H9 (cell line): ENCODE data around the gene MOXD1. TPM values are rescaled to one million over a fixed set of nuclear protein-coding genes. Genes with fewer than 3 reads are reported as not detected.

ENCODE experiments used
- DNase-seq: peaks from one replicate; pipeline ENCODE4 v3.0.0-alpha.2; 2017
- H2AFZ ChIP-seq: one replicate; pipeline ENCODE4 v1.6.1; 2013; ENCODE audit warnings: mild to moderate bottlenecking, low read length, control low read depth, moderate library complexity
- H2AK5ac ChIP-seq: 2 replicates; pipeline ENCODE4 v1.6.1; 2013; ENCODE audit warnings: low read length, control low read depth, mixed read lengths; ENCODE audit not compliant: insufficient read length
- H2BK120ac ChIP-seq: one replicate; pipeline ENCODE4 v1.6.1; 2013; ENCODE audit warnings: low read depth, mild to moderate bottlenecking, low read length, control low read depth, inconsistent platforms; ENCODE audit not compliant: poor library complexity, severe bottlenecking
- H2BK12ac ChIP-seq: 2 replicates; pipeline ENCODE4 v1.6.1; 2013; ENCODE audit warnings: low read length, control low read depth, mixed read lengths, low read depth; ENCODE audit not compliant: insufficient read length
- H2BK15ac ChIP-seq: 2 replicates; pipeline ENCODE4 v1.6.1; 2013; ENCODE audit warnings: low read depth, low read length, control low read depth
- H2BK20ac ChIP-seq: one replicate; pipeline ENCODE4 v1.6.1; 2013; ENCODE audit warnings: low read depth, mild to moderate bottlenecking, low read length, control low read depth, inconsistent platforms; ENCODE audit not compliant: poor library complexity, severe bottlenecking
- H2BK5ac ChIP-seq: 2 replicates; pipeline ENCODE4 v1.6.1; 2013; ENCODE audit warnings: low read length, control low read depth, mixed read lengths; ENCODE audit not compliant: insufficient read length
- H3K14ac ChIP-seq: 2 replicates; pipeline ENCODE4 v1.6.1; 2013; ENCODE audit warnings: low read length, control low read depth; ENCODE audit not compliant: insufficient read depth
- H3K18ac ChIP-seq: 2 replicates; pipeline ENCODE4 v1.6.1; 2013; ENCODE audit warnings: low read depth, mild to moderate bottlenecking, mixed read lengths, low read length, control low read depth; ENCODE audit not compliant: insufficient read length
- H3K23ac ChIP-seq: 2 replicates; pipeline ENCODE4 v1.6.1; 2013; ENCODE audit warnings: low read length, control low read depth, mixed read lengths, low read depth; ENCODE audit not compliant: insufficient read length
- H3K23me2 ChIP-seq: 2 replicates; pipeline ENCODE4 v1.6.1; 2013; ENCODE audit warnings: low read depth, mild to moderate bottlenecking, mixed read lengths, low read length, control low read depth; ENCODE audit not compliant: insufficient read length, poor library complexity, severe bottlenecking
- H3K27ac ChIP-seq: 2 replicates; pipeline ENCODE4 v1.5.1; 2013; ENCODE audit warnings: low read length, control low read depth, mixed read lengths, low read depth; ENCODE audit not compliant: insufficient read length
- H3K27me3 ChIP-seq: 2 replicates; pipeline ENCODE4 v1.6.1; 2013; ENCODE audit warnings: low read length, control low read depth, inconsistent platforms; ENCODE audit not compliant: insufficient read depth
- H3K4ac ChIP-seq: 2 replicates; pipeline ENCODE4 v1.6.1; 2013; ENCODE audit warnings: low read depth, mild to moderate bottlenecking, control low read depth, inconsistent platforms, low read length, moderate library complexity
- H3K4me1 ChIP-seq: 2 replicates; pipeline ENCODE4 v1.6.1; 2013; ENCODE audit warnings: low read length, control low read depth, inconsistent platforms; ENCODE audit not compliant: insufficient read depth
- H3K4me2 ChIP-seq: 2 replicates; pipeline ENCODE4 v1.6.1; 2013; ENCODE audit warnings: low read length, control low read depth, mixed read lengths; ENCODE audit not compliant: insufficient read length, insufficient read depth
- H3K56ac ChIP-seq: 2 replicates; pipeline ENCODE4 v1.6.1; 2013; ENCODE audit warnings: low read depth, mild to moderate bottlenecking, mixed read lengths, low read length, control low read depth; ENCODE audit not compliant: insufficient read length
- H3K79me1 ChIP-seq: 2 replicates; pipeline ENCODE4 v1.6.1; 2013; ENCODE audit warnings: low read depth, mild to moderate bottlenecking, moderate library complexity, low read length, control low read depth, inconsistent platforms; ENCODE audit not compliant: insufficient read depth, poor library complexity, severe bottlenecking
- H3K79me2 ChIP-seq: 2 replicates; pipeline ENCODE4 v1.6.1; 2013; ENCODE audit warnings: low read length, control low read depth, inconsistent platforms; ENCODE audit not compliant: insufficient read depth
- H3K9ac ChIP-seq: 2 replicates; pipeline ENCODE4 v1.6.1; 2013; ENCODE audit warnings: low read length, control low read depth, mixed read lengths; ENCODE audit not compliant: insufficient read length; ENCODE audit errors: extremely low read depth
- H3K9me3 ChIP-seq: one replicate; pipeline ENCODE4 v1.6.1; 2013; ENCODE audit warnings: low read depth, low read length, inconsistent platforms; ENCODE audit not compliant: control insufficient read depth
- H3T11ph ChIP-seq: one replicate; pipeline ENCODE4 v1.6.1; 2013; ENCODE audit warnings: mild to moderate bottlenecking, low read length, control low read depth, inconsistent platforms
- H4K20me1 ChIP-seq: one replicate; pipeline ENCODE4 v1.6.1; 2013; ENCODE audit not compliant: control insufficient read depth, insufficient read length, insufficient read depth
- H4K5ac ChIP-seq: 2 replicates; pipeline ENCODE4 v1.6.1; 2013; ENCODE audit warnings: low read depth, mild to moderate bottlenecking, mixed read lengths, low read length, control low read depth; ENCODE audit not compliant: insufficient read length
- H4K8ac ChIP-seq: replicated peaks from 2 replicates; pipeline ENCODE4 v1.6.1; 2013; ENCODE audit warnings: low read length, control low read depth, mixed read lengths, low read depth; ENCODE audit not compliant: insufficient read length
- H4K91ac ChIP-seq: 2 replicates; pipeline ENCODE4 v1.6.1; 2013; ENCODE audit warnings: low read depth, mild to moderate bottlenecking, moderate library complexity, mixed read lengths, low read length, control low read depth; ENCODE audit not compliant: insufficient read length
- H3K27ac Mint-ChIP-seq, 3 experiments: 2 replicates in 2 of 3; 3 replicates in 1 of 3; pipeline ENCODE4 v1.8.0; 2020 to 2021; ENCODE audit warnings: mixed read lengths in 3 of 3, mild to moderate bottlenecking in 1 of 3, moderate library complexity in 1 of 3
- H3K27me3 Mint-ChIP-seq: 2 replicates; pipeline ENCODE4 v1.8.0; 2021; ENCODE audit warnings: low read depth, mild to moderate bottlenecking, moderate library complexity, mixed read lengths
- H3K36me3 Mint-ChIP-seq, 3 experiments: 2 replicates in 2 of 3; 3 replicates in 1 of 3; pipeline ENCODE4 v1.8.0; 2020 to 2021; ENCODE audit warnings: low read depth in 3 of 3, mixed read lengths in 3 of 3; ENCODE audit not compliant: insufficient read depth in 1 of 3
- H3K4me1 Mint-ChIP-seq, 2 experiments: 2 replicates each; pipeline ENCODE4 v1.8.0; 2020; ENCODE audit warnings: mixed read lengths in 2 of 2
- H3K4me3 Mint-ChIP-seq, 2 experiments: 2 replicates in 1 of 2; 3 replicates in 1 of 2; pipeline ENCODE4 v1.8.0; 2020 to 2021; ENCODE audit warnings: mild to moderate bottlenecking in 2 of 2, mixed read lengths in 2 of 2, moderate library complexity in 1 of 2
- H3K9me3 Mint-ChIP-seq, 2 experiments: 2 replicates in 1 of 2; 3 replicates in 1 of 2; pipeline ENCODE4 v1.8.0; 2020; ENCODE audit warnings: mild to moderate bottlenecking in 2 of 2, mixed read lengths in 2 of 2, moderate library complexity in 1 of 2
- WGBS: extraction: QIAGEN DNeasy Blood & Tissue Kit; methylation state at CpG from one replicate; pipeline ENCODE4 v1.1.7; 2013; ENCODE audit warnings: missing lambda C conversion rate, low lambda C conversion rate, mixed read lengths; ENCODE audit not compliant: insufficient read length; ENCODE audit errors: extremely low coverage; 5-methylcytosine and 5-hydroxymethylcytosine counted together
- total RNA-seq: library from RNA; stranded (reverse); gene quantifications from 2 replicates; pipeline ENCODE4 v1.2.1, GENCODE V29; 2021
- TF ChIP-seq, protein P1 (sequence below): fragments of 200-600 bp; sonication (generic); conservative IDR thresholded peaks from 3 replicates; pipeline ENCODE4 v1.8.0; 2021; ENCODE audit warnings: antibody characterized with exemption, mild to moderate bottlenecking

Gene MOXD1
- total RNA-seq, 1 experiment from 2014 or later = 2.3 TPM

DNA sequence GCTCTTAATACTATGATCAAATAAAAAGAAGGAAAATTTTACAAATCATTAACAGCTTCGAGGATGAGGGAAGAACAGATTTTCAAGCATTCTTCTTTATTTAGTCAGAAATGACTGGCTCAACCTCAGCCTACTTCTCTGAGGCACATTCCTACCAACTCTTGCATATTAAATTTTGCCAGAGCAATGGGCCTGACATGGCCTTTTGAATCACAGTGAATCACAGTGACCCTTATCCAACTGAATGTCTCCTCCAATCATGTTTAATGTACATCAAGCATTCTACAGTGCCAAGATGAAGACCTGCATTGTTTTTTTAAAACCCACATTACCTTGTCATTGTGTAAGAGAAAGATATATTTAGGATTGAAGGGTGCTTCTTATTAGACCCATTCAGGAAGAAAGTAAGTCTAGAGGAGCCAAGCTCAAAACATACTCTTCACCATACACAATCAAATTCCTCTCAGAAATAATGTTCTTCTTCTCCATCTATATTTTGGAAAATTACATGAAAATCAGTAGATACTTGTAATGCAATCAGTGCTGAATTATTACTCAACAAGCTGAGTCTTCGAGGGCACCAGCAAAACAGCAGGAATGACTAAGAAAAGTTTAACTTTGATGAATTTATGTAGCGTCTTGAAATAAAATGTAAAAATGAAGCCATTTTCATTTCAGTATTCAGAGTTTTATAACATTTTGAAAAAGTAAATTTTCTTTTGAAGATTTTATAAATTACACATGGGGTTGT lies 44.1 kb upstream of the MOXD1 start:
- no peak overlapping the region for H4K8ac ChIP-seq
- no peak overlapping the region for H2AK5ac ChIP-seq
- no peak overlapping the region for H3K14ac ChIP-seq
- no peak overlapping the region for H4K91ac ChIP-seq
- no CpG with 5 or more reads among the region's 3 CpGs for WGBS
- H2BK12ac ChIP-seq = no peak overlapping the region
- H3K27ac ChIP-seq = no peak overlapping the region
- DNase-seq = no peak
- H4K5ac ChIP-seq = no peak overlapping the region
- H4K20me1 ChIP-seq = no peaks in the 10 kb centered on the region
- H3K56ac ChIP-seq = no peak overlapping the region
- H2BK120ac ChIP-seq = no peak overlapping the region
- H3K4me2 ChIP-seq = no peak overlapping the region
- H3K23me2 ChIP-seq = no peaks in the 10 kb centered on the region
- H2BK20ac ChIP-seq = no peak overlapping the region
- no peak overlapping the region for H3K4me3 Mint-ChIP-seq
- peaks cover 14 to 18% of the 10 kb centered on the region in 2 experiments for H3K4me1 Mint-ChIP-seq
- peak overlapping the region in 1 of 3 experiments; percentile 15; a peak in 1 of 7 replicates for H3K27ac Mint-ChIP-seq
- no peaks in the 10 kb centered on the region for H3K79me2 ChIP-seq
- H3K27me3 Mint-ChIP-seq = no peaks in the 10 kb centered on the region; the same call in 1 of the 2 replicates
- no peak overlapping the region for H2AFZ ChIP-seq
- no peak overlapping the region for H2BK5ac ChIP-seq
- H3K9me3 Mint-ChIP-seq = peaks cover 19 to 25% of the 10 kb centered on the region in 2 experiments
- H3K4me1 ChIP-seq = no peaks in the 10 kb centered on the region; the same call in 1 of the 2 replicates
- no peaks in the 10 kb centered on the region for H3K79me1 ChIP-seq
- no peaks in the 10 kb centered on the region for H3K27me3 ChIP-seq
- no peak overlapping the region for H2BK15ac ChIP-seq
- H3T11ph ChIP-seq = no peak overlapping the region
- H3K9ac ChIP-seq = no peak overlapping the region
- H3K9me3 ChIP-seq = no peaks in the 10 kb centered on the region
- no peak overlapping the region for H3K18ac ChIP-seq
- H3K36me3 Mint-ChIP-seq = peaks cover 6 to 17% (median 7%) of the 10 kb centered on the region in 3 experiments; a peak in 6 of 7 replicates
- no peak overlapping the region for H3K23ac ChIP-seq
- TF ChIP-seq, protein P1, sequence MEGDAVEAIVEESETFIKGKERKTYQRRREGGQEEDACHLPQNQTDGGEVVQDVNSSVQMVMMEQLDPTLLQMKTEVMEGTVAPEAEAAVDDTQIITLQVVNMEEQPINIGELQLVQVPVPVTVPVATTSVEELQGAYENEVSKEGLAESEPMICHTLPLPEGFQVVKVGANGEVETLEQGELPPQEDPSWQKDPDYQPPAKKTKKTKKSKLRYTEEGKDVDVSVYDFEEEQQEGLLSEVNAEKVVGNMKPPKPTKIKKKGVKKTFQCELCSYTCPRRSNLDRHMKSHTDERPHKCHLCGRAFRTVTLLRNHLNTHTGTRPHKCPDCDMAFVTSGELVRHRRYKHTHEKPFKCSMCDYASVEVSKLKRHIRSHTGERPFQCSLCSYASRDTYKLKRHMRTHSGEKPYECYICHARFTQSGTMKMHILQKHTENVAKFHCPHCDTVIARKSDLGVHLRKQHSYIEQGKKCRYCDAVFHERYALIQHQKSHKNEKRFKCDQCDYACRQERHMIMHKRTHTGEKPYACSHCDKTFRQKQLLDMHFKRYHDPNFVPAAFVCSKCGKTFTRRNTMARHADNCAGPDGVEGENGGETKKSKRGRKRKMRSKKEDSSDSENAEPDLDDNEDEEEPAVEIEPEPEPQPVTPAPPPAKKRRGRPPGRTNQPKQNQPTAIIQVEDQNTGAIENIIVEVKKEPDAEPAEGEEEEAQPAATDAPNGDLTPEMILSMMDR = no peak
- H3K4ac ChIP-seq = no peak overlapping the region
